ENCODE data around the gene CELSR2. TPM values are rescaled to one million over a fixed set of nuclear protein-coding genes. Genes with fewer than 3 reads are reported as not detected.

CELSR2 gene
- total and polyA plus RNA-seq, 2 of the 8 experiments (the other 6 are each of a cell fraction or from before 2014, with no cell fraction given) = 12.0 to 27.7 TPM

- TF ChIP-seq CTCF (IDR thresholded peaks at IDR 0.05; ENCODE audit: control extremely low read depth in 1 of 3, insufficient read depth in 1 of 3, low read depth in 1 of 3, low read length in 3 of 3) = peak; percentile 78 to 91 (median 89)
- no peak for TF ChIP-seq CTBP2 (IDR thresholded peaks at IDR 0.05; ENCODE audit: borderline replicate concordance, insufficient read depth, insufficient read length, low read length)
- TF ChIP-seq EP300 (IDR thresholded peaks at IDR 0.05; ENCODE audit: borderline replicate concordance in 1 of 2, low read depth in 2 of 2, low read length in 2 of 2) = 0 out of 3 replicates have a peak, but pooled peaks of 1 of the 2 experiments have one; percentile 3
- 0 out of 2 replicates have a peak, but pooled peaks have one; percentile 41 for TF ChIP-seq SP4 (IDR thresholded peaks at IDR 0.05; ENCODE audit: low read length)
- TF ChIP-seq SIN3A (conservative IDR thresholded peaks at IDR 0.05 in 1 of 2, IDR thresholded peaks at IDR 0.05 in 1 of 2; ENCODE audit: low read depth in 1 of 2, low read length in 2 of 2) = 0 out of 4 replicates have a peak, but pooled peaks of 1 of the 2 experiments have one; percentile 19
- no peak for TF ChIP-seq CEBPB (IDR thresholded peaks at IDR 0.05; ENCODE audit: low read depth, low read length)
- peak; percentile 56 for TF ChIP-seq MAX (IDR thresholded peaks at IDR 0.05)
- no peak for TF ChIP-seq POLR2A (IDR thresholded peaks at IDR 0.05; ENCODE audit: control extremely low read depth in 1 of 2, low read depth in 2 of 2, low read length in 2 of 2)
- TF ChIP-seq POLR2AphosphoS5 (IDR thresholded peaks at IDR 0.05; ENCODE audit: low read depth, low read length) = no peak
- TF ChIP-seq TEAD4 (IDR thresholded peaks at IDR 0.05; ENCODE audit: low read depth, low read length) = peak; percentile 21; the same call in 1 of the 2 replicates
- TF ChIP-seq CREB1 (IDR thresholded peaks at IDR 0.05) = no peak
- no peak for TF ChIP-seq BRCA1 (IDR thresholded peaks at IDR 0.05; ENCODE audit: low read depth, low read length)
- peak; percentile 29 to 60 for TF ChIP-seq RAD21 (IDR thresholded peaks at IDR 0.05 in 1 of 2, conservative IDR thresholded peaks at IDR 0.05 in 1 of 2; ENCODE audit: low read depth in 2 of 2, low read length in 2 of 2)
Measured at GRCh38 chr1:109239409-109240068, 9.8 kb upstream of the CELSR2 start (continued).

Measured in H1 (cell line).